Adrenal gland (tissue), 5 donors: ENCODE results near the gene SSBP2.

Experiments
- CTCF ChIP-seq, 6 experiments: fragments of 450-650 bp in 4 of 6; fragments of 200-600 bp in 2 of 6; sonication (generic) in 1 of 6; IDR thresholded peaks; 1 replicate in 5 of 6; 2 replicates in 1 of 6; pipeline versions ENCODE4 v1.5.1 to v1.8.0; 2016 to 2021; ENCODE audit warnings: antibody characterized with exemption in 6 of 6, mild to moderate bottlenecking in 2 of 6, moderate library complexity in 1 of 6
- POLR2A ChIP-seq, 2 donors: fragments of 450-650 bp; IDR thresholded peaks; one replicate each; pipeline ENCODE4 v1.6.1; 2017; ENCODE audit warnings: antibody characterized with exemption in 2 of 2, mild to moderate bottlenecking in 2 of 2, moderate library complexity in 1 of 2
- donor health status: DM: no; HTN: no; CAD: no.

GRCh38 chr5:81750308-81751008 is 439 bp downstream of the SSBP2 start:
- TF ChIP-seq CTCF (IDR thresholded peaks at IDR 0.05) (no peak), POLR2A (IDR thresholded peaks at IDR 0.05) (peak; percentile 47 to 70)
